WTC11 (cell line): ENCODE data around the gene IGLL5.

Source experiments
- SMAD4 ChIP-seq: sonication (generic); formaldehyde crosslinking; IDR thresholded peaks from 2 replicates; pipeline ENCODE4 v1.8.0; 2022; ENCODE audit warnings: mild to moderate bottlenecking, missing genetic modification reagents
- ZNF232 ChIP-seq: sonication (generic); formaldehyde crosslinking; IDR thresholded peaks from 2 replicates; pipeline ENCODE4 v1.8.0; 2022; ENCODE audit warnings: mild to moderate bottlenecking, missing genetic modification reagents

- no peak for TF ChIP-seq ZNF232
- TF ChIP-seq SMAD4 (CRISPR knock-in tag) = no peak
Measured at GRCh38 chr22:22922954-22923319, 35.3 kb downstream of the IGLL5 start.
